HCT116 (cell line): ENCODE results near the gene TBC1D22B. TPM values are rescaled to one million over a fixed set of nuclear protein-coding genes. Genes with fewer than 3 reads are reported as not detected.
A peak's percentile ranks its signal among the peaks of the same experiment; 100 is the strongest.

Experiments
- ATAC-seq: fragments of 200-7000 bp; cut with Tn5 transposase; 2 replicates; pipeline ENCODE4 v1.9.1; 2020; ENCODE audit warnings: mild to moderate bottlenecking, moderate library complexity
- BruUV-seq: library from RNA; stranded (reverse); fragments of 400-500 nt; replicated peaks from 2 replicates; lab custom pipeline; 2021; lab: Mats Ljungman, UMichigan
- CTCF ChIA-PET: fragments of 300-600 bp; sonication (Branson Sonifier 250); formaldehyde crosslinking; loops from one replicate; lab custom pipeline; 2021; ENCODE audit warnings: antibody characterized with exemption; lab: Charles Lee
- POLR2A ChIA-PET: fragments of 300-600, 350-600 bp; sonication (Branson Sonifier 250); formaldehyde crosslinking; loops from one replicate; lab custom pipeline; 2021; ENCODE audit warnings: antibody characterized with exemption; lab: Charles Lee
- RAD21 ChIA-PET, 2 experiments: fragments of 300-600 bp; sonication (Branson Sonifier 250); formaldehyde crosslinking; loops; one replicate each; lab custom pipeline; 2023; ENCODE audit warnings: low total read pairs in 2 of 2; ENCODE audit not compliant: uncharacterized antibody in 2 of 2, unreplicated experiment in 2 of 2, low non-redundant PET in 1 of 2; lab: Charles Lee
- DNase-seq: peaks from one replicate; pipeline ENCODE4 v3.0.0-alpha.2; 2010; ENCODE audit warnings: low read depth, low spot score
- H2AFZ ChIP-seq: fragments of 200-600 bp; shearing (Covaris generic), sonication (generic); 2 replicates; pipeline ENCODE4 v1.6.1; 2017; ENCODE audit warnings: low read depth, mixed run types, mixed read lengths, antibody characterized with exemption, low read length; ENCODE audit not compliant: poor library complexity, severe bottlenecking
- H3K27ac ChIP-seq: 2 replicates; pipeline ENCODE4 v1.5.1; 2012; ENCODE audit warnings: low read depth, low read length
- H3K27me3 ChIP-seq: fragments of 200-600 bp; sonication (generic); 2 replicates; pipeline ENCODE4 v1.6.1; 2016; ENCODE audit warnings: mixed run types, low read length, mixed read lengths; ENCODE audit not compliant: insufficient read depth
- H3K36me3 ChIP-seq, 2 experiments: fragments of 200-500 bp in 1 of 2; fragments of 200-600 bp in 1 of 2; sonication (Bioruptor generic) in 1 of 2; sonication (generic) in 1 of 2; 2 replicates each; pipeline versions ENCODE4 v1.5.1 to v1.6.1; 2014 to 2016; ENCODE audit warnings: low read length in 2 of 2, inconsistent platforms in 1 of 2, mixed read lengths in 1 of 2, mixed run types in 1 of 2; ENCODE audit not compliant: insufficient read depth in 2 of 2, control insufficient read depth in 1 of 2
- H3K4me1 ChIP-seq, 2 experiments: fragments of 200-600 bp in 1 of 2; sonication (generic) in 1 of 2; 2 replicates each; pipeline versions ENCODE4 v1.5.1 to v1.6.1; 2012 to 2017; ENCODE audit warnings: low read length in 2 of 2, inconsistent platforms in 1 of 2, mild to moderate bottlenecking in 1 of 2, mixed read lengths in 1 of 2, mixed run types in 1 of 2, moderate library complexity in 1 of 2; ENCODE audit not compliant: insufficient read depth in 2 of 2, control insufficient read depth in 1 of 2
- H3K4me2 ChIP-seq: fragments of 200-600 bp; sonication (generic); 2 replicates; pipeline ENCODE4 v1.6.1; 2017; ENCODE audit warnings: mixed run types, low read length, mixed read lengths
- H3K4me3 ChIP-seq, 2 experiments: fragments of 200-600 bp in 1 of 2; sonication (generic) in 1 of 2; replicated peaks in 1 of 2; 2 replicates each; pipeline ENCODE4 v1.5.1; 2011 to 2016; ENCODE audit warnings: low read length in 2 of 2, control low read depth in 1 of 2, low read depth in 1 of 2, mild to moderate bottlenecking in 1 of 2, mixed read lengths in 1 of 2, mixed run types in 1 of 2
- H3K79me2 ChIP-seq: fragments of 200-600 bp; sonication (generic); 2 replicates; pipeline ENCODE4 v1.6.1; 2017; ENCODE audit warnings: mild to moderate bottlenecking, mixed run types, low read length, moderate library complexity, mixed read lengths; ENCODE audit not compliant: insufficient read depth
- H3K9ac ChIP-seq: fragments of 200-600 bp; sonication (generic); 2 replicates; pipeline ENCODE4 v1.6.1; 2016; ENCODE audit warnings: low read length, mixed read lengths
- H3K9me2 ChIP-seq: fragments of 200-600 bp; sonication (generic), shearing (Covaris generic); 2 replicates; pipeline ENCODE4 v1.6.1; 2017; ENCODE audit warnings: mixed run types, mild to moderate bottlenecking, moderate library complexity; ENCODE audit not compliant: insufficient read depth
- H3K9me3 ChIP-seq, 2 experiments: fragments of 200-500 bp in 1 of 2; fragments of 200-600 bp in 1 of 2; sonication (Bioruptor generic) in 1 of 2; sonication (generic) in 1 of 2; 2 replicates each; pipeline ENCODE4 v1.6.1; 2014 to 2017; ENCODE audit warnings: low read length in 2 of 2, mixed read lengths in 2 of 2, inconsistent platforms in 1 of 2, low read depth in 1 of 2, mild to moderate bottlenecking in 1 of 2, mixed run types in 1 of 2, moderate library complexity in 1 of 2; ENCODE audit not compliant: control insufficient read depth in 1 of 2, insufficient read depth in 1 of 2
- H4K20me1 ChIP-seq: fragments of 200-600 bp; sonication (generic), shearing (Covaris generic); 2 replicates; pipeline ENCODE4 v1.6.1; 2017; ENCODE audit warnings: mixed run types, mild to moderate bottlenecking, moderate library complexity; ENCODE audit not compliant: insufficient read depth
- CBX3 ChIP-seq: IDR thresholded peaks from 2 replicates; pipeline ENCODE4 v1.6.1; 2012; ENCODE audit warnings: low read depth
- CEBPB ChIP-seq: IDR thresholded peaks from 2 replicates; pipeline ENCODE4 v1.6.1; 2012; ENCODE audit warnings: low read depth
- EGR1 ChIP-seq: IDR thresholded peaks from 2 replicates; pipeline ENCODE4 v1.6.1; 2012; ENCODE audit warnings: low read depth
- ELF1 ChIP-seq: IDR thresholded peaks from 2 replicates; pipeline ENCODE4 v1.6.1; 2012; ENCODE audit warnings: low read depth, borderline replicate concordance
- EZH2 ChIP-seq: fragments of 200-600 bp; sonication (generic); IDR thresholded peaks from 2 replicates; pipeline ENCODE4 v1.6.1; 2017; ENCODE audit warnings: antibody characterized with exemption, mixed run types
- FOSL1 ChIP-seq: IDR thresholded peaks from 2 replicates; pipeline ENCODE4 v1.6.1; 2012; ENCODE audit warnings: low read depth
- JUND ChIP-seq: IDR thresholded peaks from 2 replicates; pipeline ENCODE4 v1.6.1; 2012
- POLR2AphosphoS5 ChIP-seq: IDR thresholded peaks from 2 replicates; pipeline ENCODE4 v1.6.1; 2011; ENCODE audit warnings: mild to moderate bottlenecking, low read depth, low read length, moderate library complexity
- RAD21 ChIP-seq: IDR thresholded peaks from 2 replicates; pipeline ENCODE4 v1.6.1; 2012; ENCODE audit warnings: low read depth, mild to moderate bottlenecking
- SP1 ChIP-seq: IDR thresholded peaks from 2 replicates; pipeline ENCODE4 v1.6.1; 2012; ENCODE audit warnings: low read depth
- SRF ChIP-seq: IDR thresholded peaks from 2 replicates; pipeline ENCODE4 v1.6.1; 2012; ENCODE audit warnings: low read depth
- TCF7L2 ChIP-seq: IDR thresholded peaks from 2 replicates; pipeline ENCODE4 v1.7.0; 2011; ENCODE audit warnings: borderline replicate concordance, inconsistent platforms; ENCODE audit not compliant: insufficient read depth, insufficient read length; ENCODE audit errors: extremely low read depth
- YY1 ChIP-seq: IDR thresholded peaks from 2 replicates; pipeline ENCODE4 v1.6.1; 2011; ENCODE audit warnings: low read length, low read depth, moderate library complexity, mild to moderate bottlenecking; ENCODE audit not compliant: insufficient replicate concordance; ENCODE audit errors: extremely low read depth
- ZNF274 ChIP-seq: fragments of 200-500 bp; sonication (Bioruptor generic); IDR thresholded peaks from 2 replicates; pipeline ENCODE4 v1.6.1; 2014; ENCODE audit warnings: mild to moderate bottlenecking, low read depth, low read length, inconsistent platforms
- intact Hi-C: fragments of 100-400 bp; cut with micrococcal nuclease; formaldehyde crosslinking; loops from 2 replicates; pipeline ENCODE4 v1.10.0; 2022
- total RNA-seq: library from RNA; stranded (reverse); gene quantifications from one replicate; pipeline ENCODE4 v1.2.1, GENCODE V29; 2021; ENCODE audit not compliant: unreplicated experiment
- TF ChIP-seq, protein P1 (sequence below): IDR thresholded peaks from 2 replicates; pipeline ENCODE4 v1.6.1; 2012; ENCODE audit warnings: low read depth

The TBC1D22B gene
- total RNA-seq, 1 experiment from 2014 or later = 9.1 TPM

- TSS peak; percentile 72 for BruUV-seq
- TF ChIP-seq JUND (peak; percentile 76), EGR1 (0 out of 2 replicates have a peak, but pooled peaks have one; percentile 23), SRF (no peak; the same call in 1 of the 2 replicates), SP1 (peak; percentile 70), RAD21 (no peak), CEBPB (peak; percentile 69), TCF7L2 (no peak), POLR2AphosphoS5 (peak; percentile 38; the same call in 1 of the 2 replicates), ZNF274 (no peak), EZH2 (no peak), ELF1 (peak; percentile 45), CBX3 (peak; percentile 87), FOSL1 (peak; percentile 81), YY1 (peak; percentile 56)
- TF ChIP-seq, protein P1, sequence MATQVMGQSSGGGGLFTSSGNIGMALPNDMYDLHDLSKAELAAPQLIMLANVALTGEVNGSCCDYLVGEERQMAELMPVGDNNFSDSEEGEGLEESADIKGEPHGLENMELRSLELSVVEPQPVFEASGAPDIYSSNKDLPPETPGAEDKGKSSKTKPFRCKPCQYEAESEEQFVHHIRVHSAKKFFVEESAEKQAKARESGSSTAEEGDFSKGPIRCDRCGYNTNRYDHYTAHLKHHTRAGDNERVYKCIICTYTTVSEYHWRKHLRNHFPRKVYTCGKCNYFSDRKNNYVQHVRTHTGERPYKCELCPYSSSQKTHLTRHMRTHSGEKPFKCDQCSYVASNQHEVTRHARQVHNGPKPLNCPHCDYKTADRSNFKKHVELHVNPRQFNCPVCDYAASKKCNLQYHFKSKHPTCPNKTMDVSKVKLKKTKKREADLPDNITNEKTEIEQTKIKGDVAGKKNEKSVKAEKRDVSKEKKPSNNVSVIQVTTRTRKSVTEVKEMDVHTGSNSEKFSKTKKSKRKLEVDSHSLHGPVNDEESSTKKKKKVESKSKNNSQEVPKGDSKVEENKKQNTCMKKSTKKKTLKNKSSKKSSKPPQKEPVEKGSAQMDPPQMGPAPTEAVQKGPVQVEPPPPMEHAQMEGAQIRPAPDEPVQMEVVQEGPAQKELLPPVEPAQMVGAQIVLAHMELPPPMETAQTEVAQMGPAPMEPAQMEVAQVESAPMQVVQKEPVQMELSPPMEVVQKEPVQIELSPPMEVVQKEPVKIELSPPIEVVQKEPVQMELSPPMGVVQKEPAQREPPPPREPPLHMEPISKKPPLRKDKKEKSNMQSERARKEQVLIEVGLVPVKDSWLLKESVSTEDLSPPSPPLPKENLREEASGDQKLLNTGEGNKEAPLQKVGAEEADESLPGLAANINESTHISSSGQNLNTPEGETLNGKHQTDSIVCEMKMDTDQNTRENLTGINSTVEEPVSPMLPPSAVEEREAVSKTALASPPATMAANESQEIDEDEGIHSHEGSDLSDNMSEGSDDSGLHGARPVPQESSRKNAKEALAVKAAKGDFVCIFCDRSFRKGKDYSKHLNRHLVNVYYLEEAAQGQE = no peak
- TF ChIP-seq, all 23 proteins: peak for 9
- Histone ChIP-seq H3K4me3 (peak overlapping the region; percentile 24 to 27), H3K4me1 (peaks cover 44 to 68% of the 10 kb centered on the region in 2 experiments), H3K9ac (peak overlapping the region; percentile 25), H2AFZ (peak overlapping the region; percentile 39), H4K20me1 (no peaks in the 10 kb centered on the region), H3K79me2 (no peaks in the 10 kb centered on the region), H3K9me3 (no peaks in the 10 kb centered on the region), H3K36me3 (no peaks in the 10 kb centered on the region), H3K4me2 (peak overlapping the region; percentile 65), H3K9me2 (no peaks in the 10 kb centered on the region), H3K27me3 (no peaks in the 10 kb centered on the region), H3K27ac (peak overlapping the region; percentile 74)
- POLR2A ChIA-PET = interaction anchor here (0.7 to 2.1 kb wide), 3 partner anchors 16 to 22 kb away, joined by 3 to 10 read pairs (median 4); partner anchors contain the start of genes TBC1D22B and TMEM217
- CTCF ChIA-PET = interaction anchor here (0.7 to 1.2 kb wide), 2 partner anchors 72 to 224 kb away, joined by 3 to 4 read pairs; no protein-coding TSS in a partner anchor
- RAD21 ChIA-PET = interaction anchor here in 1 of 2 experiments (0.6 kb wide), 1 partner anchor 457 kb away, joined by 3 read pairs; no protein-coding TSS in a partner anchor
- ATAC-seq (peak; percentile 81), DNase-seq (peak; percentile 82)
- intact Hi-C loops = no loop called here
Observed at GRCh38 chr6:37242429-37243052, 15.0 kb upstream of the TBC1D22B start.
